ENCODE measurements around the gene PLXNA4. TPM values are rescaled to one million over a fixed set of nuclear protein-coding genes. Genes with fewer than 3 reads are reported as not detected.

Gene PLXNA4
- total and polyA plus RNA-seq, 9 of the 15 experiments (the other 6 are each of a cell fraction or from before 2014, with no cell fraction given) = under 0.01 to 0.09 TPM; not detected in 7

- no peaks in the 10 kb centered on the region for H3K9me1 ChIP-seq (ENCODE audit: control insufficient read depth, insufficient read depth, low read length)
Observed at GRCh38 chr7:132520591-132521280, 55.5 kb downstream of the PLXNA4 start.

More at GRCh38 chr7:132520591-132521280, 55.5 kb downstream of the PLXNA4 start:
- Histone ChIP-seq H3K9ac (ENCODE audit: insufficient read depth in 1 of 2, low read depth in 2 of 2, low read length in 2 of 2) (no peak overlapping the region), H3K4me1 (replicated peaks in 1 of 2; ENCODE audit: control insufficient read depth in 2 of 2, insufficient read depth in 2 of 2, low read length in 2 of 2) (no peaks in the 10 kb centered on the region), H2AFZ (ENCODE audit: low read depth, low read length) (no peak overlapping the region), H3K9me3 (replicated peaks; ENCODE audit: control insufficient read depth, insufficient read depth, low read depth, low read length) (no peaks in the 10 kb centered on the region), H3K27me3 (ENCODE audit: control insufficient read depth in 2 of 2, insufficient read depth in 2 of 2, low read length in 2 of 2) (peaks cover 0 to 9% of the 10 kb centered on the region in 2 experiments; a peak in 2 of 5 replicates), H3K79me2 (ENCODE audit: control insufficient read depth, insufficient read depth, low read length) (no peaks in the 10 kb centered on the region), H3K4me3 (no peak overlapping the region), H3K27ac (ENCODE audit: extremely low read depth, low read depth, low read length) (no peak overlapping the region), H3K36me3 (ENCODE audit: control insufficient read depth, insufficient read depth, low read length) (no peaks in the 10 kb centered on the region), H4K20me1 (replicated peaks; ENCODE audit: control insufficient read depth, insufficient read depth, low read length) (peaks cover 3% of the 10 kb centered on the region), H3K4me2 (ENCODE audit: insufficient read depth, low read length) (no peak overlapping the region)
- no peak for TF ChIP-seq BMI1 (IDR thresholded peaks at IDR 0.05; ENCODE audit: low read length)
- TF ChIP-seq SRSF9 (IDR thresholded peaks at IDR 0.05; ENCODE audit: borderline replicate concordance, low read depth, low read length) = no peak
- TF ChIP-seq PHF8 (IDR thresholded peaks at IDR 0.05; ENCODE audit: borderline replicate concordance, low read length) = 0 out of 2 replicates have a peak, but pooled peaks have one; percentile 4
- TF ChIP-seq, protein P1, sequence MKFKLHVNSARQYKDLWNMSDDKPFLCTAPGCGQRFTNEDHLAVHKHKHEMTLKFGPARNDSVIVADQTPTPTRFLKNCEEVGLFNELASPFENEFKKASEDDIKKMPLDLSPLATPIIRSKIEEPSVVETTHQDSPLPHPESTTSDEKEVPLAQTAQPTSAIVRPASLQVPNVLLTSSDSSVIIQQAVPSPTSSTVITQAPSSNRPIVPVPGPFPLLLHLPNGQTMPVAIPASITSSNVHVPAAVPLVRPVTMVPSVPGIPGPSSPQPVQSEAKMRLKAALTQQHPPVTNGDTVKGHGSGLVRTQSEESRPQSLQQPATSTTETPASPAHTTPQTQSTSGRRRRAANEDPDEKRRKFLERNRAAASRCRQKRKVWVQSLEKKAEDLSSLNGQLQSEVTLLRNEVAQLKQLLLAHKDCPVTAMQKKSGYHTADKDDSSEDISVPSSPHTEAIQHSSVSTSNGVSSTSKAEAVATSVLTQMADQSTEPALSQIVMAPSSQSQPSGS (CRISPR knock-in tag; IDR thresholded peaks at IDR 0.05) = no peak
- TF ChIP-seq MAFK (IDR thresholded peaks at IDR 0.05; ENCODE audit: low read length) = no peak
- FAIRE-seq (no peak), DNase-seq (ENCODE audit: extremely low read depth in 1 of 4, low spot score in 3 of 4) (no peak), ATAC-seq (no peak)
- CTCF ChIA-PET (ENCODE audit: low intra/inter-chr PET ratio) = no interaction called here
- no TSS peak for BruUV-seq (replicated peaks)
- in situ Hi-C loops (cut with MboI) (no loop called here), intact Hi-C loops (cut with micrococcal nuclease) (no loop called here)
- POLR2A ChIA-PET = no interaction called here
- WGBS (ENCODE audit: insufficient coverage, low coverage, missing lambda C conversion rate) = 0% methylated on average over 9 of the region's 9 CpGs
